HCT116 (cell line): ENCODE measurements around the gene BPIFB4. TPM values are rescaled to one million over a fixed set of nuclear protein-coding genes. Genes with fewer than 3 reads are reported as not detected.

Source experiments
- ATAC-seq: fragments of 200-7000 bp; cut with Tn5 transposase; 2 replicates; pipeline ENCODE4 v1.9.1; 2020; ENCODE audit warnings: mild to moderate bottlenecking, moderate library complexity
- BruUV-seq: library from RNA; stranded (reverse); fragments of 400-500 nt; replicated peaks from 2 replicates; lab custom pipeline; 2021; lab: Mats Ljungman, UMichigan
- CTCF ChIA-PET: fragments of 300-600 bp; sonication (Branson Sonifier 250); formaldehyde crosslinking; loops from one replicate; lab custom pipeline; 2021; ENCODE audit warnings: antibody characterized with exemption; lab: Charles Lee
- POLR2A ChIA-PET: fragments of 300-600, 350-600 bp; sonication (Branson Sonifier 250); formaldehyde crosslinking; loops from one replicate; lab custom pipeline; 2021; ENCODE audit warnings: antibody characterized with exemption; lab: Charles Lee
- RAD21 ChIA-PET, 2 experiments: fragments of 300-600 bp; sonication (Branson Sonifier 250); formaldehyde crosslinking; loops; one replicate each; lab custom pipeline; 2023; ENCODE audit warnings: low total read pairs in 2 of 2; ENCODE audit not compliant: uncharacterized antibody in 2 of 2, unreplicated experiment in 2 of 2, low non-redundant PET in 1 of 2; lab: Charles Lee
- DNase-seq: peaks from one replicate; pipeline ENCODE4 v3.0.0-alpha.2; 2010; ENCODE audit warnings: low read depth, low spot score
- H2AFZ ChIP-seq: fragments of 200-600 bp; shearing (Covaris generic), sonication (generic); 2 replicates; pipeline ENCODE4 v1.6.1; 2017; ENCODE audit warnings: low read depth, mixed run types, mixed read lengths, antibody characterized with exemption, low read length; ENCODE audit not compliant: poor library complexity, severe bottlenecking
- H3K27ac ChIP-seq: 2 replicates; pipeline ENCODE4 v1.5.1; 2012; ENCODE audit warnings: low read depth, low read length
- H3K27me3 ChIP-seq: fragments of 200-600 bp; sonication (generic); 2 replicates; pipeline ENCODE4 v1.6.1; 2016; ENCODE audit warnings: mixed run types, low read length, mixed read lengths; ENCODE audit not compliant: insufficient read depth
- H3K36me3 ChIP-seq, 2 experiments: fragments of 200-500 bp in 1 of 2; fragments of 200-600 bp in 1 of 2; sonication (Bioruptor generic) in 1 of 2; sonication (generic) in 1 of 2; 2 replicates each; pipeline versions ENCODE4 v1.5.1 to v1.6.1; 2014 to 2016; ENCODE audit warnings: low read length in 2 of 2, inconsistent platforms in 1 of 2, mixed read lengths in 1 of 2, mixed run types in 1 of 2; ENCODE audit not compliant: insufficient read depth in 2 of 2, control insufficient read depth in 1 of 2
- H3K4me1 ChIP-seq, 2 experiments: fragments of 200-600 bp in 1 of 2; sonication (generic) in 1 of 2; 2 replicates each; pipeline versions ENCODE4 v1.5.1 to v1.6.1; 2012 to 2017; ENCODE audit warnings: low read length in 2 of 2, inconsistent platforms in 1 of 2, mild to moderate bottlenecking in 1 of 2, mixed read lengths in 1 of 2, mixed run types in 1 of 2, moderate library complexity in 1 of 2; ENCODE audit not compliant: insufficient read depth in 2 of 2, control insufficient read depth in 1 of 2
- H3K4me2 ChIP-seq: fragments of 200-600 bp; sonication (generic); 2 replicates; pipeline ENCODE4 v1.6.1; 2017; ENCODE audit warnings: mixed run types, low read length, mixed read lengths
- H3K4me3 ChIP-seq, 2 experiments: fragments of 200-600 bp in 1 of 2; sonication (generic) in 1 of 2; replicated peaks in 1 of 2; 2 replicates each; pipeline ENCODE4 v1.5.1; 2011 to 2016; ENCODE audit warnings: low read length in 2 of 2, control low read depth in 1 of 2, low read depth in 1 of 2, mild to moderate bottlenecking in 1 of 2, mixed read lengths in 1 of 2, mixed run types in 1 of 2
- H3K79me2 ChIP-seq: fragments of 200-600 bp; sonication (generic); 2 replicates; pipeline ENCODE4 v1.6.1; 2017; ENCODE audit warnings: mild to moderate bottlenecking, mixed run types, low read length, moderate library complexity, mixed read lengths; ENCODE audit not compliant: insufficient read depth
- H3K9ac ChIP-seq: fragments of 200-600 bp; sonication (generic); 2 replicates; pipeline ENCODE4 v1.6.1; 2016; ENCODE audit warnings: low read length, mixed read lengths
- H3K9me2 ChIP-seq: fragments of 200-600 bp; sonication (generic), shearing (Covaris generic); 2 replicates; pipeline ENCODE4 v1.6.1; 2017; ENCODE audit warnings: mixed run types, mild to moderate bottlenecking, moderate library complexity; ENCODE audit not compliant: insufficient read depth
- H3K9me3 ChIP-seq, 2 experiments: fragments of 200-500 bp in 1 of 2; fragments of 200-600 bp in 1 of 2; sonication (Bioruptor generic) in 1 of 2; sonication (generic) in 1 of 2; 2 replicates each; pipeline ENCODE4 v1.6.1; 2014 to 2017; ENCODE audit warnings: low read length in 2 of 2, mixed read lengths in 2 of 2, inconsistent platforms in 1 of 2, low read depth in 1 of 2, mild to moderate bottlenecking in 1 of 2, mixed run types in 1 of 2, moderate library complexity in 1 of 2; ENCODE audit not compliant: control insufficient read depth in 1 of 2, insufficient read depth in 1 of 2
- H4K20me1 ChIP-seq: fragments of 200-600 bp; sonication (generic), shearing (Covaris generic); 2 replicates; pipeline ENCODE4 v1.6.1; 2017; ENCODE audit warnings: mixed run types, mild to moderate bottlenecking, moderate library complexity; ENCODE audit not compliant: insufficient read depth
- EZH2phosphoT487 ChIP-seq: fragments of 200-600 bp; IDR thresholded peaks from 2 replicates; pipeline ENCODE4 v1.6.1; 2018; ENCODE audit warnings: antibody characterized with exemption, borderline replicate concordance
- FOSL1 ChIP-seq: IDR thresholded peaks from 2 replicates; pipeline ENCODE4 v1.6.1; 2012; ENCODE audit warnings: low read depth
- RAD21 ChIP-seq: IDR thresholded peaks from 2 replicates; pipeline ENCODE4 v1.6.1; 2012; ENCODE audit warnings: low read depth, mild to moderate bottlenecking
- TCF7L2 ChIP-seq: IDR thresholded peaks from 2 replicates; pipeline ENCODE4 v1.7.0; 2011; ENCODE audit warnings: borderline replicate concordance, inconsistent platforms; ENCODE audit not compliant: insufficient read depth, insufficient read length; ENCODE audit errors: extremely low read depth
- ZBTB33 ChIP-seq: IDR thresholded peaks from 2 replicates; pipeline ENCODE4 v1.6.1; 2011; ENCODE audit warnings: mild to moderate bottlenecking, low read length, moderate library complexity; ENCODE audit not compliant: insufficient replicate concordance; ENCODE audit errors: extremely low read depth
- ZFX ChIP-seq: fragments of 450-650 bp; IDR thresholded peaks from 2 replicates; pipeline ENCODE4 v1.6.1; 2017
- intact Hi-C: fragments of 100-400 bp; cut with micrococcal nuclease; formaldehyde crosslinking; loops from 2 replicates; pipeline ENCODE4 v1.10.0; 2022
- total RNA-seq: library from RNA; stranded (reverse); gene quantifications from one replicate; pipeline ENCODE4 v1.2.1, GENCODE V29; 2021; ENCODE audit not compliant: unreplicated experiment

The BPIFB4 gene
- total RNA-seq, 1 experiment from 2014 or later: not detected

GRCh38 chr20:33082546-33082945, 3.1 kb downstream of the BPIFB4 start:
- Histone ChIP-seq H3K9me2 (no peaks in the 10 kb centered on the region), H3K36me3 (no peaks in the 10 kb centered on the region), H3K27me3 (no peaks in the 10 kb centered on the region), H3K79me2 (no peaks in the 10 kb centered on the region), H3K9ac (no peak overlapping the region), H4K20me1 (no peaks in the 10 kb centered on the region), H3K4me2 (no peak overlapping the region), H3K4me1 (peaks cover 0 to 1% of the 10 kb centered on the region in 2 experiments; a peak in 1 of 4 replicates), H2AFZ (no peak overlapping the region), H3K27ac (no peak overlapping the region), H3K9me3 (no peaks in the 10 kb centered on the region), H3K4me3 (no peak overlapping the region)
- RAD21 ChIA-PET: interaction anchor here in 1 of 2 experiments (0.7 kb wide), 1 partner anchor 14 kb away, joined by 3 read pairs; no protein-coding TSS in a partner anchor
- intact Hi-C loops: no loop called here
- BruUV-seq: no TSS peak
- POLR2A ChIA-PET: no interaction called here
- DNase-seq: no peak
- no peak for ATAC-seq
- no peak for TF ChIP-seq EZH2phosphoT487
- no peak for TF ChIP-seq RAD21
- TF ChIP-seq ZFX: no peak
- TF ChIP-seq FOSL1: no peak
- TF ChIP-seq ZBTB33: no peak
- TF ChIP-seq TCF7L2: no peak
- CTCF ChIA-PET: no interaction called here
